ENCODE results near the gene GCAT.

DNA sequence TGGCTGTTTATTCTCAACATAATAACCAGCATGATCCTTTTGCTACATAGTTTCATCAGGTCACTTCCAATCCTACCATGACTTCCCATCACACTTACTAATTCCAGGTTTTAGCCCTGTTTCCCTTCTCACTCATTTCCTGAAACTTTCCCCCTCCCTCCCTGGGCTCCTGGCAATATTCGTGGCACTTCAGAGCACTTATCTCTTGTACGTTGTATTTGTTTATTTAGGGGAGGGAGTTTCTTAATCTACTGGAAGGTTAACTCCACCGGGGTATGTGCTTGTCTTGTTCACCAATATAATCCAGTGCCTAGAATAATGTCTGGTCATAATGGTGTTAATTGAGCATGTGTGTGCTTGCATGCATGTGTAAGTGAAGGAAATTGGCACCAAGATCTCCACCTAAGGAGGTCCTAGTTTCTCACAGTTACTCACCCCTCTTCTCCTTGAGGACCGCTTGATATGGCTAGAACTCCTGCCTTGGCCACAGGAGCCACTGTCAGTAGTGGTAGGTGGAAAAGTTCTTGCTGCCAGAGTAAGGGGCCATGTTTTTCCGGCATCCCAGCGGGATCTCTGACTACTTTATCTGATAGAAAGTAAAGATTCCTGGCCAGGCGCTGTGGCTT lies 53.2 kb downstream of the GCAT start:
- TF ChIP-seq, protein P1, sequence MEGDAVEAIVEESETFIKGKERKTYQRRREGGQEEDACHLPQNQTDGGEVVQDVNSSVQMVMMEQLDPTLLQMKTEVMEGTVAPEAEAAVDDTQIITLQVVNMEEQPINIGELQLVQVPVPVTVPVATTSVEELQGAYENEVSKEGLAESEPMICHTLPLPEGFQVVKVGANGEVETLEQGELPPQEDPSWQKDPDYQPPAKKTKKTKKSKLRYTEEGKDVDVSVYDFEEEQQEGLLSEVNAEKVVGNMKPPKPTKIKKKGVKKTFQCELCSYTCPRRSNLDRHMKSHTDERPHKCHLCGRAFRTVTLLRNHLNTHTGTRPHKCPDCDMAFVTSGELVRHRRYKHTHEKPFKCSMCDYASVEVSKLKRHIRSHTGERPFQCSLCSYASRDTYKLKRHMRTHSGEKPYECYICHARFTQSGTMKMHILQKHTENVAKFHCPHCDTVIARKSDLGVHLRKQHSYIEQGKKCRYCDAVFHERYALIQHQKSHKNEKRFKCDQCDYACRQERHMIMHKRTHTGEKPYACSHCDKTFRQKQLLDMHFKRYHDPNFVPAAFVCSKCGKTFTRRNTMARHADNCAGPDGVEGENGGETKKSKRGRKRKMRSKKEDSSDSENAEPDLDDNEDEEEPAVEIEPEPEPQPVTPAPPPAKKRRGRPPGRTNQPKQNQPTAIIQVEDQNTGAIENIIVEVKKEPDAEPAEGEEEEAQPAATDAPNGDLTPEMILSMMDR (IDR thresholded peaks at IDR 0.05): no peak
- TF ChIP-seq POLR2A (IDR thresholded peaks at IDR 0.05) (no peak), EP300 (IDR thresholded peaks at IDR 0.05) (no peak)
